Measurements from ENCODE around the gene DUOX1.

DNA sequence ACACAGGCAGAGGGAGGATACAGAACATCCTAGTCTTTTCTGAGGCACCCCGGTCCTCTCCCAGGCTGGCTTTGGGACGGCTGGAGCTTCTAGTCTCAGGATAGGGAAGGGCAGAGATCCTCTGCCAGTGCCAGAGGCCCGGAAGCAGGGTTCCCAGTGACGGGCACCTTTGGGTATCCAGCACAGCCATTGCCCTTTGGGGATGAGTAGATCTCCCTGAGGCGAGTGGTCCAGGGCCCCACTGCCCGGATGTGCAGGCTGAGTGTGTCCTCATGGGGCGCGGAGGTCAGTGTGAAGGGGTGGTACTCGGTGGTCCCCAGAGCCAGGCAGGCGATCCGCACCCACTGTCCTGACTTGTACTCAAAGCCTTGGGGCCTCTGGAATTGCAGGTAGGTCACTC, 34.1 kb upstream of the DUOX1 start:
- TF ChIP-seq EZH2 (IDR thresholded peaks at IDR 0.05; ENCODE audit: insufficient read depth, poor library complexity, severe bottlenecking) (no peak), EZH2phosphoT487 (IDR thresholded peaks at IDR 0.05; ENCODE audit: insufficient read depth, low read depth) (no peak)

All from GM23248 (cell line).